PC-9 (cell line): Measurements from ENCODE around the gene FAM217A. TPM values are rescaled to one million over a fixed set of nuclear protein-coding genes. Genes with fewer than 3 reads are reported as not detected.
"Not testable (repeated sequence)": the region's sequence is repeated elsewhere in the genome, so short reads cannot be mapped to it uniquely, and the experiment has no call there.

Source experiments
- BruUV-seq: library from RNA; stranded (reverse); fragments of 400-500 nt; replicated peaks from 2 replicates; lab custom pipeline; 2021; lab: Mats Ljungman, UMichigan
- CTCF ChIA-PET: fragments of 300-600 bp; sonication (Branson Sonifier 250); formaldehyde crosslinking; loops from one replicate; lab custom pipeline; 2022; ENCODE audit warnings: antibody characterized with exemption; lab: Charles Lee
- POLR2A ChIA-PET: fragments of 300-600 bp; sonication (Branson Sonifier 250); formaldehyde crosslinking; loops from one replicate; lab custom pipeline; 2022; ENCODE audit warnings: antibody characterized with exemption; ENCODE audit not compliant: unreplicated experiment; lab: Charles Lee
- DNase-seq, 2 experiments: peaks; one replicate each; pipeline versions ENCODE4 v3.0.0 to v3.0.0-alpha.2; 2015 to 2022; ENCODE audit warnings: mixed read lengths in 1 of 2
- H2AFZ ChIP-seq: fragments of 200-600 bp; sonication (generic); 2 replicates; pipeline ENCODE4 v1.8.1; 2017; ENCODE audit warnings: antibody characterized with exemption
- H3F3A ChIP-seq: fragments of 200-600 bp; sonication (generic); 2 replicates; pipeline ENCODE4 v1.8.1; 2017; ENCODE audit warnings: antibody characterized with exemption, mild to moderate bottlenecking, low read depth; ENCODE audit not compliant: insufficient read depth
- H3K27ac ChIP-seq: fragments of 200-600 bp; sonication (generic); 2 replicates; pipeline ENCODE4 v1.6.1; 2016; ENCODE audit warnings: mixed run types
- H3K27me3 ChIP-seq: fragments of 200-600 bp; sonication (generic); 2 replicates; pipeline ENCODE4 v1.6.1; 2016; ENCODE audit warnings: low read depth, mixed run types; ENCODE audit not compliant: insufficient read depth
- H3K36me3 ChIP-seq: fragments of 200-600 bp; sonication (generic); 2 replicates; pipeline ENCODE4 v1.6.1; 2016; ENCODE audit warnings: low read depth, mixed run types
- H3K4me1 ChIP-seq: fragments of 200-600 bp; sonication (generic); replicated peaks from 2 replicates; pipeline ENCODE4 v1.6.1; 2016; ENCODE audit warnings: mixed run types; ENCODE audit not compliant: insufficient read depth
- H3K4me2 ChIP-seq: fragments of 200-600 bp; sonication (generic); 2 replicates; pipeline ENCODE4 v1.6.1; 2017; ENCODE audit warnings: mixed run types
- H3K4me3 ChIP-seq: fragments of 200-600 bp; sonication (generic); 2 replicates; pipeline ENCODE4 v1.6.1; 2016; ENCODE audit warnings: mixed run types
- H3K79me2 ChIP-seq: fragments of 200-600 bp; sonication (generic); 2 replicates; pipeline ENCODE4 v1.6.1; 2017; ENCODE audit warnings: low read depth, mixed run types
- H3K9me2 ChIP-seq: fragments of 200-600 bp; sonication (generic); 2 replicates; pipeline ENCODE4 v1.8.1; 2017; ENCODE audit warnings: mild to moderate bottlenecking; ENCODE audit not compliant: insufficient read depth
- H3K9me3 ChIP-seq: fragments of 200-600 bp; sonication (generic); 2 replicates; pipeline ENCODE4 v1.8.1; 2016; ENCODE audit warnings: low read depth; ENCODE audit not compliant: insufficient read depth
- H4K20me1 ChIP-seq: fragments of 200-600 bp; sonication (generic); 2 replicates; pipeline ENCODE4 v1.8.1; 2017; ENCODE audit not compliant: insufficient read depth
- EZH2 ChIP-seq: fragments of 200-600 bp; sonication (generic); IDR thresholded peaks from 2 replicates; pipeline ENCODE4 v1.8.0; 2017; ENCODE audit warnings: antibody characterized with exemption, low read depth
- intact Hi-C: fragments of 100-400 bp; cut with micrococcal nuclease; formaldehyde crosslinking; loops from one replicate; pipeline ENCODE4 v1.10.0; 2022; ENCODE audit not compliant: unreplicated experiment
- total RNA-seq: library from RNA; stranded (reverse); gene quantifications from 2 replicates; pipeline ENCODE4 v1.2.3, GENCODE V29; 2021
- TF ChIP-seq, protein P1 (sequence below): fragments of 200-600 bp; sonication (generic); conservative IDR thresholded peaks from 2 replicates; pipeline ENCODE4 v1.6.1; 2017; ENCODE audit warnings: mixed run types, antibody characterized with exemption, mild to moderate bottlenecking, moderate library complexity

FAM217A gene
- total RNA-seq, 1 experiment from 2014 or later = not detected

DNA sequence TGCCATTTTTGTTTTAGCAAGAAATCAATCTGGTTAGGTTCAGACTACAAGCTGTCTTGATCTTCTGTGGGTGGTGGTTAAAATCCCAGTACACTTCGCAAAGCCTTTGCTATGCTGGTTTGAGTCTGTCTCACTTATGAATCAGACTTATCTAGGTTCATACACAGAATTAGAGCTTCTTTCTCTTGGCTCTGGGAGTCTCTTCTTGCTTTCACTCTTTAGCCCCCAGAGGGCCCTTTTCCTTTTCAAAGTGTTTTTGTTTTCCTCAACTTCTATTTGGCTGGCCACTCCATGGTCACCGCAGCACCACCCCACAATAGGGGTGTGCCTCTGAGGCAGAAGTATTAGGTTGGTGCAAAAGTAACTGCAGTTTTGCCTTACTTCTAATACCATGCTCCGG, 35.2 kb upstream of the FAM217A start:
- no peaks in the 10 kb centered on the region for H3K4me1 ChIP-seq
- H3F3A ChIP-seq = no peaks in the 10 kb centered on the region
- no peaks in the 10 kb centered on the region for H3K79me2 ChIP-seq
- H3K9me3 ChIP-seq = no peaks in the 10 kb centered on the region
- no peaks in the 10 kb centered on the region for H3K9me2 ChIP-seq
- no peak overlapping the region for H3K4me2 ChIP-seq
- POLR2A ChIA-PET = no interaction called here
- no TSS peak for BruUV-seq
- CTCF ChIA-PET = no interaction called here
- no peak for TF ChIP-seq EZH2
- TF ChIP-seq, protein P1, sequence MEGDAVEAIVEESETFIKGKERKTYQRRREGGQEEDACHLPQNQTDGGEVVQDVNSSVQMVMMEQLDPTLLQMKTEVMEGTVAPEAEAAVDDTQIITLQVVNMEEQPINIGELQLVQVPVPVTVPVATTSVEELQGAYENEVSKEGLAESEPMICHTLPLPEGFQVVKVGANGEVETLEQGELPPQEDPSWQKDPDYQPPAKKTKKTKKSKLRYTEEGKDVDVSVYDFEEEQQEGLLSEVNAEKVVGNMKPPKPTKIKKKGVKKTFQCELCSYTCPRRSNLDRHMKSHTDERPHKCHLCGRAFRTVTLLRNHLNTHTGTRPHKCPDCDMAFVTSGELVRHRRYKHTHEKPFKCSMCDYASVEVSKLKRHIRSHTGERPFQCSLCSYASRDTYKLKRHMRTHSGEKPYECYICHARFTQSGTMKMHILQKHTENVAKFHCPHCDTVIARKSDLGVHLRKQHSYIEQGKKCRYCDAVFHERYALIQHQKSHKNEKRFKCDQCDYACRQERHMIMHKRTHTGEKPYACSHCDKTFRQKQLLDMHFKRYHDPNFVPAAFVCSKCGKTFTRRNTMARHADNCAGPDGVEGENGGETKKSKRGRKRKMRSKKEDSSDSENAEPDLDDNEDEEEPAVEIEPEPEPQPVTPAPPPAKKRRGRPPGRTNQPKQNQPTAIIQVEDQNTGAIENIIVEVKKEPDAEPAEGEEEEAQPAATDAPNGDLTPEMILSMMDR = no peak
- H3K27ac ChIP-seq = no peak overlapping the region
- H2AFZ ChIP-seq = no peak overlapping the region
- no peaks in the 10 kb centered on the region for H3K36me3 ChIP-seq
- no peak overlapping the region for H3K4me3 ChIP-seq
- intact Hi-C loops = no loop called here
- no peaks in the 10 kb centered on the region for H4K20me1 ChIP-seq
- no peak for DNase-seq
- no peaks in the 10 kb centered on the region for H3K27me3 ChIP-seq

DNA sequence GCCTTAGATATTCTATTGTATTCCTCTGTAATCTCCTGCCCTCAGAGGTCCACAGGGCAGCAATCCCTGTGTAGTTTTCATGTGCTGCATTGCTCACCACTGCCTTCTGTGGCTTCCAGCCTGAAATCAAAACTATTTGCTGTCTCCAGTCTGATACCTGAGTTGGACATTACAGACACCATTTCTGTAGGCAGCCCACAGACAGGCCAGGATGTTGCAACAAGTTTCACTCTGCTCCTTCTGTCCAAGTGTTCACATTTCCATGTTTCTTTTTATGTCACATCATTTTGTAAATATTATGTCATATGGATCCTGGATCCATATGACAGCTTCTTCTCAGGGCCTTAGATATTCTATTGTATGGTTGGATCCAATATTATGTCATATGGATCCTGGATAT, 34.7 kb upstream of the FAM217A start:
- no peaks in the 10 kb centered on the region for H3K4me1 ChIP-seq
- H3K4me2 ChIP-seq = no peak overlapping the region
- POLR2A ChIA-PET = no interaction called here
- no peaks in the 10 kb centered on the region for H3K36me3 ChIP-seq
- H3K9me3 ChIP-seq = no peaks in the 10 kb centered on the region
- no peaks in the 10 kb centered on the region for H3F3A ChIP-seq
- no peak for DNase-seq
- no TSS peak for BruUV-seq
- no peaks in the 10 kb centered on the region for H4K20me1 ChIP-seq
- CTCF ChIA-PET = no interaction called here
- intact Hi-C loops = no loop called here
- no peak overlapping the region for H2AFZ ChIP-seq
- no peak overlapping the region for H3K4me3 ChIP-seq
- no peaks in the 10 kb centered on the region for H3K79me2 ChIP-seq
- no peaks in the 10 kb centered on the region for H3K9me2 ChIP-seq
- H3K27me3 ChIP-seq = no peaks in the 10 kb centered on the region
- H3K27ac ChIP-seq = no peak overlapping the region
- TF ChIP-seq, protein P1 = no peak
- TF ChIP-seq EZH2 = no peak

DNA sequence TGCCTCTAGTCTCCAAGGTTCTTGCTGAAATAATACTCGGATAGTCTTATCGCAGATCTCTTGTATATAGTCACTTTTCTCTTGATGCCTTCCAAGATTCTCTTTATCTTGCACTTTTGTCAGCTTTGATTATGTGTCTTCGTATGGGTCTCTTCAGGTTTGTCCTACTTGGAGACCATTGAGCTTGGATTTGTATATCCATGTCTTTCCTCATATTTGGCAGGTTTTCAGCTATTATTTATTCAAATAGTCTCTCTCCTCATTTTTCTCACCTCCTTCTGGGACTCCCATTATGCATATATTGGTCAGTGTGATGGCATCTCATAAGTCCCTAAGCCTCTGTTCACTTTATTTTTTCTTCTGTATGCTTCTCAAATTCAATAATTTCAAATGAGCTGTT, 33.4 kb upstream of the FAM217A start:
- Histone ChIP-seq H2AFZ (no peak overlapping the region), H3K79me2 (no peaks in the 10 kb centered on the region), H3K9me3 (no peaks in the 10 kb centered on the region), H3K36me3 (no peaks in the 10 kb centered on the region), H3K4me2 (no peak overlapping the region), H3K27ac (no peak overlapping the region), H3K27me3 (no peaks in the 10 kb centered on the region), H3K4me1 (no peaks in the 10 kb centered on the region), H3K9me2 (no peaks in the 10 kb centered on the region), H4K20me1 (no peaks in the 10 kb centered on the region), H3F3A (no peaks in the 10 kb centered on the region), H3K4me3 (no peak overlapping the region)
- POLR2A ChIA-PET = no interaction called here
- TF ChIP-seq, protein P1 = no peak
- no peak for TF ChIP-seq EZH2
- intact Hi-C loops = no loop called here
- no peak for DNase-seq
- no TSS peak for BruUV-seq
- CTCF ChIA-PET = no interaction called here

DNA sequence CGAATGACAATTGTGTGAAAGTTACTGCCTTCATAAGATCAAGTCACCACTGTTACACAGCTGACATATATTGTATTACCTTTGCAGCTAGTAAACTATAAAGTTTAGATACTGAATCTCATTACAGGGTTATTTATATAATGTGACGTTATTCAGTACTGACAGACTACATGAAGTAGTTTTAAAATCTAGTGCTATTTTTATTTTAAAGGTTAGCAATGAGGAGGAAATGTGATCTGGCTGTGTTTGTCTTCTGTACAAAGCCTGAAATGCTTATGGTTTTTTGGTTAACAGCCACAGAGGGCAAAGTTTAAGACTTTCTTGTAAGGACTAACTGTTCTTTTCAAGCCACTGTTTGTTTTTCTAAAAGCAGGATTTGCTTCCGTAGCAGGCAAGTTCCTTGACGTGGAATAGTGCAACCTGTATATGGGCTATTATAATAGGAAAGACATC, 30.5 kb upstream of the FAM217A start:
- H3K36me3 ChIP-seq, H4K20me1 ChIP-seq, H3K4me2 ChIP-seq, H2AFZ ChIP-seq, intact Hi-C loops, CTCF ChIA-PET, H3K4me3 ChIP-seq, H3K79me2 ChIP-seq, H3K27me3 ChIP-seq, POLR2A ChIA-PET, BruUV-seq, DNase-seq, H3K4me1 ChIP-seq, H3F3A ChIP-seq, H3K9me3 ChIP-seq, H3K27ac ChIP-seq, H3K9me2 ChIP-seq: not testable (repeated sequence)
